ENCODE measurements around the gene HBS1L. TPM values are rescaled to one million over a fixed set of nuclear protein-coding genes. Genes with fewer than 3 reads are reported as not detected.

Gene HBS1L
- total RNA-seq, 4 donors from 2014 or later: 39.2 to 54.8 (median 47.0) TPM

DNA sequence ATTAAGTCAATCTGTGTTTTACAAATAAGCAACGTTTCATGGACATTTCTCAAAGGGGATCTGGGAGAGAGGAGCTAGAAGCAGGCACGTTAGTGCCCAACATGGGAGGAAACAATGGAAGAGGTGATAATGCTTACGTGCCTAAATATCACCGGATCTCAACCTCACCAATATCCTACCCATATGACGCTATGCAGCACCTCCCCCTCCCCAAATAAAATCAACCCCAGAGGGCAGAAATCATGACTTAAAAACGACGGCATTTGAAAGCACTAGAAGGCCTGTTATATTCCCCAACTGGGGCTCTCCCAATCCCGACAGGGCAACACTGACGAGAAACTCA, 425 bp downstream of the HBS1L start:
- DNase-seq (ENCODE audit: low spot score) (no peak), ATAC-seq (ENCODE audit: low FRiP score) (peak; percentile 1)
- TF ChIP-seq CTCF (IDR thresholded peaks at IDR 0.05): no peak

DNA sequence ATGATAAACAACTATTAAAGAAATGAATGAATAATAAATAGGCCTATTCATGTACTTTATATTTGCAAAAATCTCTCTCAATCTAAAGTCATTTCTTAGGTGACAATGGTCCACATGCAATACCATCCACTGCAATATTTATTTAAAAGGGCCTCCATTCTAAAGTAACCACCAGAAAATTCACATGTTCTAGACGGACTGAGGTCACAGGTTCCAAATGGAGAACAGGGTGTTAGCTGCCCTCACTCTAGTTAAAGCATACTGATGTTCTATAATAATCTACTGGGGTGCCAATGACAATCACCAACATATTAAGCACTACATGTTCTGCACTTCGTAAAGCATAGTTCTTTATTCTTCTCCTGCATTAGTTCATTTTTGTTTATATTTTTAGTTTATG, 1.2 kb downstream of the HBS1L start:
- DNase-seq (ENCODE audit: low spot score) (no peak), ATAC-seq (ENCODE audit: low FRiP score) (no peak)
- no peak for TF ChIP-seq CTCF (IDR thresholded peaks at IDR 0.05)

DNA sequence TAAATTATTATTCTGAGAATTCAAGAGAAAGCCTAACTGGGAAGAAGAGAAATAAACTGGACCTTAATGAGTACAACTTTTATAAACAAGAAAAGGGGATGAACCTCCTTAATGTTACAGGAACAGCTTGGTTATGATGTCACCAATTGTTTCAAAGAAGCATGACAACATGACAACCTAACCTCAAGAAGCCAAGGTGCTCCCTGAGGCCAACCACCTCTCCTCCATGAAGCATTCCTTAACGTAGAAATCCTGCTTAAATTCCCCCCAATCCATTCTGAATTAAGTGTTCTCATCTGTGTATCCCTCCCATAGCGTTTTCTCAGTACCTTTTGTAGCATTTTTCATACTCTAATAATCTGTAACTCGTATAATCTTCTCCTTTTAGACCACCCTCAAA, 1.7 kb downstream of the HBS1L start:
- DNase-seq (ENCODE audit: low spot score) (no peak), ATAC-seq (ENCODE audit: low FRiP score) (no peak)
- TF ChIP-seq CTCF (IDR thresholded peaks at IDR 0.05): no peak

GRCh38 chr6:135048915-135049314, 5.7 kb downstream of the HBS1L start:
- no peak for TF ChIP-seq CTCF (IDR thresholded peaks at IDR 0.05)
- DNase-seq (ENCODE audit: low spot score) (no peak), ATAC-seq (ENCODE audit: low FRiP score) (no peak)

DNA sequence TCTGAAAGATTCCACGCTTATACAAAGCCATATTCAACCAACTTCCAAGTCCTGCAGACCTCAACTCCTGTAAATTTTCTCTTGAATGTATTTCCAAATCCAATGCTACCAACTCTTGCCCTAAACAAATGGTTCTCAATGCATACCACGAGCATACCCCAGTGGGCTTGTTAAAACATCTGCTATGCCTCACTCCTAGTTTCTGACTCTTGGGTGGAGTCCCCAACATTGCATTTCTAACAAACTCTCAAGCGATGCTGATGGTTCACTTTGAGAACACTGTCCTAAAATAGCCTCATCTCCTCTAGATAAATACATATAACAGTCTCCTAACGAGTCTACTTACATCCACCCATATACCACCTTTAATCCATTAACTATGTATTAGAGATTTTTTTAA, 7.3 kb downstream of the HBS1L start:
- DNase-seq (ENCODE audit: low spot score) (no peak), ATAC-seq (ENCODE audit: low FRiP score) (no peak)
- TF ChIP-seq CTCF (IDR thresholded peaks at IDR 0.05): no peak

- ATAC-seq (ENCODE audit: low FRiP score) (no peak), DNase-seq (ENCODE audit: low spot score) (no peak)
- TF ChIP-seq CTCF (IDR thresholded peaks at IDR 0.05): no peak
Observed at GRCh38 chr6:135046912-135047311, 7.7 kb downstream of the HBS1L start.

GRCh38 chr6:135044639-135045038, 10.0 kb downstream of the HBS1L start:
- TF ChIP-seq CTCF (IDR thresholded peaks at IDR 0.05): no peak
- ATAC-seq (ENCODE audit: low FRiP score): no peak

More at GRCh38 chr6:135044639-135045038, 10.0 kb downstream of the HBS1L start:
- no peak for DNase-seq (ENCODE audit: low spot score)
